Endothelial cell of umbilical vein (primary cell): ENCODE data around the gene COPS3. TPM values are rescaled to one million over a fixed set of nuclear protein-coding genes. Genes with fewer than 3 reads are reported as not detected.

Experiments
- BruUV-seq: library from RNA; stranded (reverse); fragments of 400-500 nt; replicated peaks from 2 replicates; lab custom pipeline; 2021; lab: Mats Ljungman, UMichigan
- CTCF ChIA-PET: fragments of 300-600, 350-600 bp; sonication (Branson Sonifier 250); formaldehyde crosslinking; loops from one replicate; lab custom pipeline; 2021; ENCODE audit warnings: antibody characterized with exemption, inconsistent platforms; lab: Charles Lee
- POLR2A ChIA-PET: fragments of 300-600, 350-600 bp; sonication (Branson Sonifier 250); formaldehyde crosslinking; loops from one replicate; lab custom pipeline; 2021; ENCODE audit warnings: antibody characterized with exemption, inconsistent platforms; lab: Charles Lee
- DNase-seq: peaks from one replicate; pipeline ENCODE4 v3.0.0-alpha.2; 2011; ENCODE audit warnings: low read depth, low spot score
- FAIRE-seq: peaks from 2 replicates; lab custom pipeline; 2011; peaks lifted over from hg19 to GRCh38; lab: Jason Lieb, UNC
- H2AFZ ChIP-seq: 2 replicates; pipeline ENCODE4 v1.6.0; 2012; ENCODE audit warnings: low read depth, low read length, control low read depth, inconsistent platforms
- H3K27ac ChIP-seq: 2 replicates; pipeline ENCODE4 v1.5.1; 2011; ENCODE audit warnings: low read depth, mild to moderate bottlenecking, control low read depth, low read length, moderate library complexity; ENCODE audit not compliant: insufficient read depth
- H3K27me3 ChIP-seq, 2 experiments: 2 replicates each; pipeline versions ENCODE4 v1.6.0 to v1.6.1; 2011; ENCODE audit warnings: low read length in 2 of 2, mixed read lengths in 1 of 2; ENCODE audit not compliant: control insufficient read depth in 2 of 2, insufficient read depth in 2 of 2
- H3K36me3 ChIP-seq, 2 experiments: 2 replicates in 1 of 2; 3 replicates in 1 of 2; pipeline ENCODE4 v1.5.1; 2011; ENCODE audit warnings: low read length in 2 of 2, mild to moderate bottlenecking in 1 of 2, moderate library complexity in 1 of 2; ENCODE audit not compliant: control insufficient read depth in 2 of 2, insufficient read depth in 2 of 2; ENCODE audit errors: extremely low read depth in 1 of 2
- H3K4me1 ChIP-seq: 3 replicates; pipeline ENCODE4 v1.5.1; 2011; ENCODE audit warnings: mild to moderate bottlenecking, low read length; ENCODE audit not compliant: control insufficient read depth, insufficient read depth; ENCODE audit errors: extremely low read depth
- H3K4me2 ChIP-seq: 2 replicates; pipeline ENCODE4 v1.6.1; 2011; ENCODE audit warnings: low read length, control low read depth, mixed read lengths; ENCODE audit not compliant: insufficient read depth
- H3K4me3 ChIP-seq, 3 experiments: fragments of 200-600 bp in 1 of 3; sonication (generic), shearing (Covaris generic) in 1 of 3; replicated peaks in 1 of 3; 2 replicates each; pipeline ENCODE4 v1.5.1; 2011 to 2016; ENCODE audit warnings: control low read depth in 3 of 3, low read length in 3 of 3, mild to moderate bottlenecking in 2 of 3, inconsistent platforms in 1 of 3, low read depth in 1 of 3, moderate library complexity in 1 of 3; ENCODE audit not compliant: insufficient read depth in 1 of 3
- H3K79me2 ChIP-seq: 2 replicates; pipeline ENCODE4 v1.6.0; 2012; ENCODE audit warnings: low read length, inconsistent platforms; ENCODE audit not compliant: control insufficient read depth, insufficient read depth
- H3K9ac ChIP-seq: replicated peaks from 2 replicates; pipeline ENCODE3; 2011; ENCODE audit warnings: low read length, control low read depth; ENCODE audit not compliant: insufficient read depth; ENCODE audit errors: extremely low read depth
- H3K9me1 ChIP-seq: replicated peaks from 3 replicates; pipeline ENCODE4 v1.6.0; 2011; ENCODE audit warnings: mild to moderate bottlenecking, low read length; ENCODE audit not compliant: control insufficient read depth, insufficient read depth; ENCODE audit errors: extremely low read depth
- H3K9me3 ChIP-seq: replicated peaks from 2 replicates; pipeline ENCODE4 v1.5.1; 2012; ENCODE audit warnings: low read length, inconsistent platforms; ENCODE audit not compliant: control insufficient read depth, insufficient read depth
- H4K20me1 ChIP-seq: replicated peaks from 2 replicates; pipeline ENCODE3; 2011; ENCODE audit warnings: mild to moderate bottlenecking, low read length; ENCODE audit not compliant: control insufficient read depth, insufficient read depth; ENCODE audit errors: extremely low read depth
- FOS ChIP-seq: IDR thresholded peaks from 2 replicates; pipeline ENCODE4 v1.6.1; 2011; ENCODE audit warnings: mild to moderate bottlenecking, low read length, moderate library complexity, borderline replicate concordance; ENCODE audit not compliant: insufficient read depth
- JUN ChIP-seq: IDR thresholded peaks from 2 replicates; pipeline ENCODE4 v1.6.1; 2011; ENCODE audit warnings: borderline replicate concordance, low read depth; ENCODE audit not compliant: insufficient read length, insufficient read depth
- dilution Hi-C: fragments of 300-500 bp; cut with MboI; formaldehyde crosslinking; loops from one replicate; pipeline ENCODE4 v1.15.0; 2019; ENCODE audit warnings: low sequenced_read_pairs; ENCODE audit not compliant: extremely low pct_ligation_motif_present
- intact Hi-C: fragments of 100-400 bp; cut with micrococcal nuclease; formaldehyde crosslinking; loops from one replicate; pipeline ENCODE4 v1.10.0; 2022
- polyA plus RNA-seq, 4 experiments: library from polyadenylated mRNA; depleted of rRNA in 3 of 4; stranded (reverse) in 3 of 4; unstranded in 1 of 4; fragments of >200 nt; gene quantifications; 2 replicates each; pipeline versions ENCODE4 v1.2.1 to v1.2.3, GENCODE V29; 2011 to 2012; ENCODE audit warnings: missing spikeins in 1 of 4
- total RNA-seq: library from RNA; stranded (reverse); gene quantifications from 2 replicates; pipeline ENCODE4 v1.2.3, GENCODE V29; 2021
- TF ChIP-seq, protein P1 (sequence below), 2 donors: IDR thresholded peaks; 1 replicate in 1 of 2; 2 replicates in 1 of 2; pipeline ENCODE4 v1.5.1; 2011; ENCODE audit warnings: low read length in 2 of 2, mild to moderate bottlenecking in 2 of 2, moderate library complexity in 2 of 2, control low read depth in 1 of 2, inconsistent platforms in 1 of 2, low read depth in 1 of 2; ENCODE audit not compliant: insufficient read depth in 1 of 2; ENCODE audit errors: extremely low read depth in 1 of 2

The COPS3 gene
- total and polyA plus RNA-seq, 2 donors (not counting 3 experiments of a cell fraction or from before 2014, with no cell fraction given) = 54.8 to 80.9 TPM

DNA sequence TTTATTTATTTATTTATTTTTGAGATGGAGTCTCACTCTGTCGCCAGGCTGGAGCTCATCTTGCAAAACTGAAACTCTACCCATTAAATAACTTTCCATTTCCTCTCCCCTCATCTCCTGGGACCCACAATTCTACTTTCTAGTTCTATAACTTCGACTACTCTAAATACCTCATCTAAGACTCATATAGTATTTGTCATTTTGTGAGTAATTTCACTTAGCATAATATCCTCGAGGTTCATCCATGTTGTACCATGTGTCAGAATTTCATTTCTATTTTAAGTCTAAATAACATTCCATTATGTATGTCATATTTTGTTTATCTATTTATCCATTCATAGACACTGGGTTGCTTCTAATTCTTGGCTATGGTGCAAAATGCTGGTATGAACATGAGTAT, 17.1 kb upstream of the COPS3 start:
- intact Hi-C loops (no loop called here), dilution Hi-C loops (no loop called here)
- FAIRE-seq (no peak), DNase-seq (no peak)
- Histone ChIP-seq H3K36me3 (no peaks in the 10 kb centered on the region), H3K9me3 (no peaks in the 10 kb centered on the region), H3K4me3 (no peak overlapping the region), H4K20me1 (no peaks in the 10 kb centered on the region), H3K9me1 (no peaks in the 10 kb centered on the region), H3K9ac (no peak overlapping the region), H2AFZ (no peak overlapping the region), H3K4me1 (peaks cover 6% of the 10 kb centered on the region), H3K4me2 (no peak overlapping the region), H3K27ac (no peak overlapping the region), H3K79me2 (no peaks in the 10 kb centered on the region), H3K27me3 (no peaks in the 10 kb centered on the region)
- BruUV-seq = no TSS peak
- ChIA-PET CTCF (no interaction called here), POLR2A (no interaction called here)
- TF ChIP-seq JUN = no peak

DNA sequence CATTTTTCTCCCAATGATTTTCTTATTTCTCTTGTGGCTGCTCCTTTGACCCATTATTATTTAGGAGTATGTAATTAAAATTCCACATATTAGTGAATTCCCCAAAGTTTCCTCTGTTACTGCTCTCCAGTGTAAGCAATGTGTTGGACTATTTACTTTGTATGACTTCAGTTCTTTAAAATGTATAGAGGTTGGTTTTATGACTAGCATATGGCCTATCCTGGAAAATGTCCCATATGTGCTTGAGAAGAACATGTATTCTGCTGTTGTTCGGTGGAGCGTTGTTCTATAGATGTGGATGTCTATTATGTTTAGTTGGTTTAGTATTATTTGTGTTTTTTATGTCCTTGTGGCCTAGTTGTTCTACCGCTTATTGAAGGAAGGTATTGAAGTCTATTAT, 16.2 kb upstream of the COPS3 start:
- intact Hi-C loops = no loop called here
- Histone ChIP-seq H3K4me1 (peaks cover 2% of the 10 kb centered on the region), H2AFZ (no peak overlapping the region), H3K27me3 (no peaks in the 10 kb centered on the region), H3K4me3 (no peak overlapping the region), H4K20me1 (no peaks in the 10 kb centered on the region), H3K79me2 (no peaks in the 10 kb centered on the region), H3K36me3 (no peaks in the 10 kb centered on the region), H3K4me2 (no peak overlapping the region), H3K9me3 (no peaks in the 10 kb centered on the region), H3K9ac (no peak overlapping the region), H3K9me1 (no peaks in the 10 kb centered on the region), H3K27ac (no peak overlapping the region)
- no peak for DNase-seq
- TF ChIP-seq, protein P1, sequence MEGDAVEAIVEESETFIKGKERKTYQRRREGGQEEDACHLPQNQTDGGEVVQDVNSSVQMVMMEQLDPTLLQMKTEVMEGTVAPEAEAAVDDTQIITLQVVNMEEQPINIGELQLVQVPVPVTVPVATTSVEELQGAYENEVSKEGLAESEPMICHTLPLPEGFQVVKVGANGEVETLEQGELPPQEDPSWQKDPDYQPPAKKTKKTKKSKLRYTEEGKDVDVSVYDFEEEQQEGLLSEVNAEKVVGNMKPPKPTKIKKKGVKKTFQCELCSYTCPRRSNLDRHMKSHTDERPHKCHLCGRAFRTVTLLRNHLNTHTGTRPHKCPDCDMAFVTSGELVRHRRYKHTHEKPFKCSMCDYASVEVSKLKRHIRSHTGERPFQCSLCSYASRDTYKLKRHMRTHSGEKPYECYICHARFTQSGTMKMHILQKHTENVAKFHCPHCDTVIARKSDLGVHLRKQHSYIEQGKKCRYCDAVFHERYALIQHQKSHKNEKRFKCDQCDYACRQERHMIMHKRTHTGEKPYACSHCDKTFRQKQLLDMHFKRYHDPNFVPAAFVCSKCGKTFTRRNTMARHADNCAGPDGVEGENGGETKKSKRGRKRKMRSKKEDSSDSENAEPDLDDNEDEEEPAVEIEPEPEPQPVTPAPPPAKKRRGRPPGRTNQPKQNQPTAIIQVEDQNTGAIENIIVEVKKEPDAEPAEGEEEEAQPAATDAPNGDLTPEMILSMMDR (IDR thresholded peaks at IDR 0.05; ENCODE audit: extremely low read depth in 1 of 2, insufficient read depth in 1 of 2, low read depth in 1 of 2, low read length in 2 of 2) = no peak
- TF ChIP-seq JUN (no peak), FOS (no peak)
- POLR2A ChIA-PET = no interaction called here
- BruUV-seq = no TSS peak
- CTCF ChIA-PET = no interaction called here
- dilution Hi-C loops = no loop called here
- no peak for FAIRE-seq
